A549 (cell line): Measurements from ENCODE around the gene CTDSPL. TPM values are rescaled to one million over a fixed set of nuclear protein-coding genes. Genes with fewer than 3 reads are reported as not detected.
"Not testable (repeated sequence)": the region's sequence is repeated elsewhere in the genome, so short reads cannot be mapped to it uniquely, and the experiment has no call there.

Source experiments
- ATAC-seq, 2 experiments: fragments of 200-7000 bp in 1 of 2; fragments of >200 bp in 1 of 2; cut with Nextera tagmentation in 1 of 2; cut with Tn5 transposase in 1 of 2; 3 replicates each; pipeline versions ENCODE4 v1.8.0 to v1.9.1; 2018 to 2020; ENCODE audit warnings: mild to moderate bottlenecking in 1 of 2, moderate library complexity in 1 of 2
- CTCF ChIA-PET: fragments of 300-600 bp; sonication (Branson Sonifier 250); formaldehyde crosslinking; extraction: SDS; loops from one replicate; lab custom pipeline; 2021; ENCODE audit warnings: antibody characterized with exemption, inconsistent platforms; lab: Yijun Ruan, JAX
- POLR2A ChIA-PET: fragments of 350-600 bp; formaldehyde crosslinking; extraction: SDS; loops from one replicate; lab custom pipeline; 2021; ENCODE audit warnings: antibody characterized with exemption, inconsistent platforms; lab: Yijun Ruan, JAX
- DNase-seq, 2 experiments: peaks; one replicate each; pipeline versions ENCODE4 v3.0.0 to v3.0.0-alpha.2; 2011 to 2016; ENCODE audit warnings: low read depth in 1 of 2, low spot score in 1 of 2
- FAIRE-seq: peaks from 2 replicates; lab custom pipeline; 2011; peaks lifted over from hg19 to GRCh38; lab: Jason Lieb, UNC
- H3K27ac ChIP-seq, 2 experiments: fragments of >200 bp; sonication (Bioruptor Twin); formaldehyde crosslinking; 3 replicates each; pipeline ENCODE4 v1.5.1; 2016 to 2017
- H3K4me1 ChIP-seq: fragments of >200 bp; sonication (Bioruptor Twin); formaldehyde crosslinking; 3 replicates; pipeline ENCODE4 v1.6.1; 2016
- H3K4me2 ChIP-seq: fragments of >200 bp; sonication (Bioruptor Twin); formaldehyde crosslinking; 3 replicates; pipeline ENCODE4 v1.6.1; 2016
- H3K4me3 ChIP-seq: fragments of >200 bp; sonication (Bioruptor Twin); formaldehyde crosslinking; 3 replicates; pipeline ENCODE4 v1.5.1; 2016
- H3K9me3 ChIP-seq: fragments of >200 bp; sonication (Bioruptor Twin); formaldehyde crosslinking; 3 replicates; pipeline ENCODE4 v1.6.1; 2016
- CBX8 ChIP-seq: fragments of 200-600 bp; sonication (generic); IDR thresholded peaks from 2 replicates; pipeline ENCODE4 v1.6.1; 2016
- CEBPB ChIP-seq, 2 experiments: fragments of >200 bp in 1 of 2; sonication (Bioruptor Twin) in 1 of 2; formaldehyde crosslinking in 1 of 2; IDR thresholded peaks; 2 replicates each; pipeline ENCODE4 v1.6.1; 2012 to 2016
- CHD4 ChIP-seq: fragments of 200-600 bp; sonication (generic); IDR thresholded peaks from 2 replicates; pipeline ENCODE4 v1.6.1; 2016; ENCODE audit warnings: antibody characterized with exemption, mild to moderate bottlenecking, borderline replicate concordance
- E2F6 ChIP-seq: IDR thresholded peaks from 2 replicates; pipeline ENCODE4 v1.6.1; 2012; ENCODE audit warnings: low read depth, borderline replicate concordance
- EHF ChIP-seq: fragments of 250-450 bp; sonication (Bioruptor Pico); IDR thresholded peaks from 2 replicates; pipeline ENCODE4 v1.5.0; 2020; ENCODE audit warnings: mild to moderate bottlenecking
- ELK1 ChIP-seq: fragments of 150-350 bp; IDR thresholded peaks from 2 replicates; pipeline ENCODE4 v1.6.1; 2014; ENCODE audit warnings: low read depth, mild to moderate bottlenecking, low read length
- FOSL2 ChIP-seq, 2 experiments: fragments of 450-650 bp in 1 of 2; fragments of >200 bp in 1 of 2; sonication (Bioruptor Twin) in 1 of 2; formaldehyde crosslinking; IDR thresholded peaks; 2 replicates each; pipeline versions ENCODE4 v1.5.0 to v1.6.1; 2016 to 2020; ENCODE audit warnings: mild to moderate bottlenecking in 1 of 2, moderate library complexity in 1 of 2
- FOXS1 ChIP-seq: fragments of 250-450 bp; sonication (Bioruptor Pico); IDR thresholded peaks from 2 replicates; pipeline ENCODE4 v1.5.0; 2020; ENCODE audit warnings: mild to moderate bottlenecking, moderate library complexity
- GATA3 ChIP-seq: IDR thresholded peaks from 2 replicates; pipeline ENCODE4 v1.6.1; 2012; ENCODE audit warnings: borderline replicate concordance
- HDAC2 ChIP-seq: fragments of 200-600 bp; sonication (generic); IDR thresholded peaks from 2 replicates; pipeline ENCODE4 v1.6.1; 2016
- HOXB13 ChIP-seq: fragments of 250-450 bp; sonication (Bioruptor Pico); IDR thresholded peaks from 2 replicates; pipeline ENCODE4 v1.5.0; 2020; ENCODE audit warnings: low read depth, mild to moderate bottlenecking, moderate library complexity
- JUN ChIP-seq, 2 experiments: fragments of >200 bp; sonication (Bioruptor Twin); formaldehyde crosslinking; IDR thresholded peaks; 2 replicates in 1 of 2; 3 replicates in 1 of 2; pipeline ENCODE4 v1.6.1; 2016 to 2017
- MAFK ChIP-seq: fragments of 450-650 bp; IDR thresholded peaks from 2 replicates; pipeline ENCODE4 v1.6.1; 2014; ENCODE audit not compliant: partially characterized antibody
- MAX ChIP-seq: IDR thresholded peaks from 2 replicates; pipeline ENCODE4 v1.6.1; 2012
- MYC ChIP-seq: IDR thresholded peaks from 2 replicates; pipeline ENCODE4 v1.6.1; 2012; ENCODE audit warnings: mild to moderate bottlenecking, inconsistent platforms, low read length, improper control_type of control experiment, borderline replicate concordance
- POLR2A ChIP-seq: IDR thresholded peaks from 2 replicates; pipeline ENCODE4 v1.6.1; 2012; ENCODE audit warnings: mild to moderate bottlenecking, low read length
- RFX5 ChIP-seq: fragments of 450-650 bp; IDR thresholded peaks from 2 replicates; pipeline ENCODE4 v1.7.1; 2014; ENCODE audit warnings: antibody characterized with exemption, mild to moderate bottlenecking, moderate library complexity
- TFCP2L1 ChIP-seq: fragments of 250-450 bp; sonication (Bioruptor Pico); IDR thresholded peaks from 2 replicates; pipeline ENCODE4 v1.5.0; 2021; ENCODE audit warnings: mild to moderate bottlenecking
- ZFP36 ChIP-seq: fragments of 450-650 bp; IDR thresholded peaks from 2 replicates; pipeline ENCODE4 v1.6.1; 2014; ENCODE audit warnings: borderline replicate concordance; ENCODE audit not compliant: partially characterized antibody
- ZSCAN20 ChIP-seq: fragments of 250-450 bp; sonication (Bioruptor Pico); IDR thresholded peaks from 2 replicates; pipeline ENCODE4 v1.8.0; 2022; ENCODE audit warnings: mild to moderate bottlenecking, moderate library complexity
- WGBS: methylation state at CpG from one replicate; pipeline ENCODE4 v1.1.6; 2017; ENCODE audit errors: missing lambda C conversion rate; 5-methylcytosine and 5-hydroxymethylcytosine counted together
- polyA plus RNA-seq, 4 experiments: library from polyadenylated mRNA; depleted of rRNA in 3 of 4; stranded (reverse); fragments of >200 nt; fragmentation: RNase III in 1 of 4; extraction: RNeasy Plus Mini Kit Qiagen cat#74134 plus additional on column Dnase treatment in 1 of 4; gene quantifications; 2 replicates in 3 of 4; 3 replicates in 1 of 4; pipeline ENCODE4 v1.2.3, GENCODE V29; 2011 to 2017

Gene CTDSPL
- polyA plus RNA-seq, 2 of the 4 experiments (the other 2 are of a cell fraction): 9.9 to 35.1 TPM

GRCh38 chr3:38030126-38031021 is 168.7 kb downstream of the CTDSPL start:
- Histone ChIP-seq H3K4me2 (peak overlapping the region; percentile 80), H3K4me3 (peak overlapping the region; percentile 43), H3K27ac (peak overlapping the region; percentile 68 to 88), H3K9me3 (no peaks in the 10 kb centered on the region), H3K4me1 (peaks cover 32% of the 10 kb centered on the region)
- FAIRE-seq (no peak), ATAC-seq (peak; percentile 28 to 30; a peak in 5 of 6 replicates), DNase-seq (no peak)
- TF ChIP-seq POLR2A (0 out of 2 replicates have a peak, but pooled peaks have one; percentile 4), GATA3 (no peak), EHF (CRISPR knock-in tag) (no peak)
- POLR2A ChIA-PET: interaction anchor here (1.0 kb wide), 1 partner anchor 107 kb away, joined by 5 read pairs; the partner anchor contains the start of gene ACAA1
- WGBS: 76% methylated on average over 7 of the region's 8 CpGs
- CTCF ChIA-PET: interaction anchor here (1.0 kb wide), 1 partner anchor 268 kb away, joined by 4 read pairs; no protein-coding TSS in a partner anchor

GRCh38 chr3:38031022-38031994 is 169.6 kb downstream of the CTDSPL start:
- TF ChIP-seq JUN (IDR thresholded peaks at IDR 0.05) (0 out of 5 replicates have a peak, but pooled peaks of 1 of the 2 experiments have one; percentile 9), FOSL2 (IDR thresholded peaks at IDR 0.05) (no peak), FOSL2 (CRISPR knock-in tag; IDR thresholded peaks at IDR 0.05) (peak; percentile 44), CBX8 (no peak), MYC (peak; percentile 31; the same call in 1 of the 2 replicates), POLR2A (0 out of 2 replicates have a peak, but pooled peaks have one; percentile 17), E2F6 (no peak), TFCP2L1 (CRISPR knock-in tag) (no peak), ZFP36 (no peak), MAX (peak; percentile 47; the same call in 1 of the 2 replicates)
- Histone ChIP-seq H3K4me3 (no peak overlapping the region), H3K4me1 (peaks cover 24% of the 10 kb centered on the region), H3K4me2 (peak overlapping the region; percentile 80), H3K9me3 (no peaks in the 10 kb centered on the region), H3K27ac (peak overlapping the region; percentile 68 to 88)
- DNase-seq (peak; percentile 66 to 78), FAIRE-seq (no peak), ATAC-seq (peak; percentile 86 to 89)
- ChIA-PET CTCF (interaction anchor here (0.9 to 1.9 kb wide), 2 partner anchors 28 to 64 kb away, joined by 3 to 7 read pairs; no protein-coding TSS in a partner anchor), POLR2A (no interaction called here)
- 24% methylated on average over 8 of the region's 9 CpGs for WGBS

- no peaks in the 10 kb centered on the region for H3K9me3 ChIP-seq
- H3K4me1 ChIP-seq: peaks cover 24% of the 10 kb centered on the region
- peak overlapping the region in 1 of 2 experiments; percentile 88; a peak in 3 of 6 replicates for H3K27ac ChIP-seq
- no peak for TF ChIP-seq MYC
- TF ChIP-seq HOXB13 (CRISPR knock-in tag): no peak
- TF ChIP-seq MAFK: no peak
- TF ChIP-seq RFX5: no peak
- no peak for TF ChIP-seq HDAC2
- TF ChIP-seq ZSCAN20: no peak
- TF ChIP-seq ELK1: no peak
- no peak for TF ChIP-seq JUN (IDR thresholded peaks at IDR 0.05)
- no peak for TF ChIP-seq FOXS1
- TF ChIP-seq CEBPB (IDR thresholded peaks at IDR 0.05): no peak
- no peak for TF ChIP-seq CHD4
- ATAC-seq: no peak
- WGBS: 85% methylated on average over 1 of the region's 1 CpG
- no peak for DNase-seq
- FAIRE-seq: no peak
- H3K4me2 ChIP-seq: no peak overlapping the region
- CTCF ChIA-PET: interaction anchor here (1.0 to 1.9 kb wide), 2 partner anchors 29 to 253 kb away, joined by 4 to 7 read pairs; no protein-coding TSS in a partner anchor
- no peak overlapping the region for H3K4me3 ChIP-seq
- POLR2A ChIA-PET: no interaction called here
Measured at GRCh38 chr3:38032328-38032865, 170.7 kb downstream of the CTDSPL start.

- H3K4me2 ChIP-seq, CTCF ChIA-PET, H3K27ac ChIP-seq, DNase-seq, H3K4me3 ChIP-seq, ATAC-seq, H3K9me3 ChIP-seq, FAIRE-seq, POLR2A ChIA-PET: not testable (repeated sequence)
- WGBS: 89% methylated on average over 7 of the region's 7 CpGs
- H3K4me1 ChIP-seq: peaks cover 24% of the 10 kb centered on the region
Measured at GRCh38 chr3:38033586-38033985, 171.9 kb downstream of the CTDSPL start.
